BLaER1 treated with 17β-estradiol and CSF1 and Interleukin-3, amounts not matched to agents 10 nM and 100 nM (cell line): Measurements from ENCODE around the gene GPR150.

ENCODE experiments used
- H3K27ac ChIP-seq, 11 experiments: shearing (Covaris generic); formaldehyde crosslinking; 2 replicates each; pipeline ENCODE4 v1.8.1; 2022
- H3K27me3 ChIP-seq, 11 experiments: shearing (Covaris generic); formaldehyde crosslinking; 2 replicates each; pipeline ENCODE4 v1.8.1; 2022
- H3K36me3 ChIP-seq, 11 experiments: shearing (Covaris generic); formaldehyde crosslinking; 2 replicates each; pipeline ENCODE4 v1.8.1; 2022
- H3K4me1 ChIP-seq, 10 experiments: shearing (Covaris generic); formaldehyde crosslinking; 2 replicates each; pipeline ENCODE4 v1.8.1; 2022
- H3K4me2 ChIP-seq, 11 experiments: shearing (Covaris generic); formaldehyde crosslinking; 2 replicates each; pipeline ENCODE4 v1.8.1; 2022
- H3K4me3 ChIP-seq, 10 experiments: shearing (Covaris generic); formaldehyde crosslinking; 2 replicates each; pipeline ENCODE4 v1.8.1; 2022
- H3K9ac ChIP-seq, 11 experiments: shearing (Covaris generic); formaldehyde crosslinking; 2 replicates each; pipeline ENCODE4 v1.8.1; 2022
- H3K9me3 ChIP-seq, 11 experiments: shearing (Covaris generic); formaldehyde crosslinking; replicated peaks in 1 of 11; 2 replicates each; pipeline ENCODE4 v1.8.1; 2022
- H4K20me1 ChIP-seq, 11 experiments: shearing (Covaris generic); formaldehyde crosslinking; 2 replicates each; pipeline ENCODE4 v1.8.1; 2022
- Cebpa-rat ChIP-seq, 11 experiments: shearing (Covaris generic); IDR thresholded peaks; 2 replicates each; pipeline ENCODE4 v1.8.1; 2022

The GPR150 gene

DNA sequence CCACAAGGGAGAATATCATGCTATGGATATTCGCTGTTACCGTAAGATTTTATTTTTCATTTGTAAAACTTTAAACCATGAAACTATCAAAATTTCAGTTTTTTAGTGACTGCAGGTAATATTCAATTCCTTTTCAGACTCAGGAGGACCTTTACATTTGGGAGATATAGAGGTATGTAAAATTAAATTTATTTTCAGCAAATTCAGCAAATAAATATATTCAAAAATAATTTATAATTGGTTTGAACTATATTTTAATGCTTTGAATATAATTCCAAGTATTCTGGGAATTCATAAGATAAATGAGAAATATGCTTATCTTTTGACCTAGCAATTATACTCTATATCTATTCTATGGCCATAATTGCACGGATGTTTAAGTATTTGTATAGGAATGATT, 34.3 kb downstream of the GPR150 start:
- Histone ChIP-seq H3K27ac (no peak overlapping the region), H3K9me3 (no peaks in the 10 kb centered on the region), H3K9ac (no peak overlapping the region), H3K4me2 (no peak overlapping the region), H3K4me1 (peaks cover 0 to 28% (median 13%) of the 10 kb centered on the region in 10 experiments; a peak in 13 of 20 replicates), H3K27me3 (no peaks in the 10 kb centered on the region), H3K36me3 (no peaks in the 10 kb centered on the region), H4K20me1 (no peaks in the 10 kb centered on the region), H3K4me3 (no peak overlapping the region)
- TF ChIP-seq Cebpa-rat (IDR thresholded peaks at IDR 0.05) = no peak

DNA sequence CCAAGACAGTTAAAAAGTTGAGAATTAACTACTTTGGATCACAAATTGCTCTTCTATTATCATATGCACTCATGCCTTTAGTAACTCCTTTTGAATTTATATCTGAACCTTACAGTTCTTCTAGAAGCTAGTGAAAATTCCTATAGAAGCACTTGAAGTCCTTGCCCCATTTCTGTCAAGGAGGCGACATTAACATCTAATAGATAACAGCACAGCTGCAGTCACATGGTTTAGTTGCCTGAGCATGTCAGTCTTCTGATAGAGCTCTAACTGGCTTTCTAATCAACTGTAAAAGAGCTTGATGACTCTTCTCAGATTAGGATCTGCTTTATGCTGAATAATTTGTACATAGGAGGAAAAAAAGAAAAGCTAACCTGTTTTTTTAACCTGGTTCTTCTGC, 35.7 kb downstream of the GPR150 start:
- Histone ChIP-seq H3K27ac (no peak overlapping the region), H3K4me1 (peaks cover 0 to 28% (median 13%) of the 10 kb centered on the region in 10 experiments; a peak in 13 of 20 replicates), H4K20me1 (no peaks in the 10 kb centered on the region), H3K9me3 (no peaks in the 10 kb centered on the region), H3K27me3 (no peaks in the 10 kb centered on the region), H3K36me3 (no peaks in the 10 kb centered on the region), H3K4me3 (no peak overlapping the region), H3K9ac (no peak overlapping the region), H3K4me2 (peak overlapping the region in 7 of 11 experiments; percentile 16 to 65 (median 40); a peak in 12 of 22 replicates)
- TF ChIP-seq Cebpa-rat (IDR thresholded peaks at IDR 0.05) = no peak

DNA sequence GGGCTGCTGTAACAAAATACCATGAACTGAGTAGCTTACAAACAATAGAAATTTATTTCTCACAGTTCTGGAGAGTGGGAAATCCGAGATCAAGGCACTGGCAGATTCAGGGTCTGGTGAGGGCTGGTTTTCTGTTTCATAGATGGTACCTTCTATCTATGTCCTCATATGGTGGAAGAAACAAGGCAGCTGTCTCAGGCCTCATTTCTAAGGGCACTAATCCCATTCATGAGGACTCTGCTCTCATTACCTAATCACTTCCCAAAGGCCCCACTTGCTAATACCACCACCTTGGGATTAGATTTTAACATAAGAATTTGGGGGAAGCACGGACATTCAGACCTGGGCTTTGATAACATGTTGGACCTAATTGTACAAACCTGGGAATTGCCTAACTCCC, 40.2 kb downstream of the GPR150 start:
- no peaks in the 10 kb centered on the region for H4K20me1 ChIP-seq
- H3K9ac ChIP-seq = no peak overlapping the region
- no peak overlapping the region for H3K4me2 ChIP-seq
- no peak overlapping the region for H3K27ac ChIP-seq
- H3K4me3 ChIP-seq = no peak overlapping the region
- H3K4me1 ChIP-seq = peaks cover 0 to 25% (median 11%) of the 10 kb centered on the region in 10 experiments; a peak in 14 of 20 replicates
- no peaks in the 10 kb centered on the region for H3K27me3 ChIP-seq
- no peaks in the 10 kb centered on the region for H3K9me3 ChIP-seq
- no peaks in the 10 kb centered on the region for H3K36me3 ChIP-seq
- TF ChIP-seq Cebpa-rat (IDR thresholded peaks at IDR 0.05) = no peak

GRCh38 chr5:95662946-95663345, 43.1 kb downstream of the GPR150 start:
- Histone ChIP-seq H3K4me2 (no peak overlapping the region), H4K20me1 (no peaks in the 10 kb centered on the region), H3K4me1 (peaks cover 0 to 19% (median 0%) of the 10 kb centered on the region in 10 experiments; a peak in 5 of 20 replicates), H3K27me3 (no peaks in the 10 kb centered on the region), H3K9ac (no peak overlapping the region), H3K9me3 (no peaks in the 10 kb centered on the region), H3K27ac (no peak overlapping the region), H3K4me3 (no peak overlapping the region), H3K36me3 (no peaks in the 10 kb centered on the region)
- no peak for TF ChIP-seq Cebpa-rat (IDR thresholded peaks at IDR 0.05)

GRCh38 chr5:95664204-95664786, 44.4 kb downstream of the GPR150 start:
- Histone ChIP-seq H3K4me3 (no peak overlapping the region), H3K4me2 (0 out of 22 replicates have a peak overlapping the region, but pooled peaks of 1 of the 11 experiments have one; percentile 39), H3K9ac (no peak overlapping the region), H3K36me3 (no peaks in the 10 kb centered on the region), H3K9me3 (no peaks in the 10 kb centered on the region), H3K27me3 (no peaks in the 10 kb centered on the region), H3K4me1 (peaks cover 0 to 29% (median 7%) of the 10 kb centered on the region in 10 experiments; a peak in 11 of 20 replicates), H4K20me1 (no peaks in the 10 kb centered on the region), H3K27ac (0 out of 22 replicates have a peak overlapping the region, but pooled peaks of 1 of the 11 experiments have one; percentile 0)
- no peak for TF ChIP-seq Cebpa-rat (IDR thresholded peaks at IDR 0.05)

GRCh38 chr5:95667061-95667618, 47.3 kb downstream of the GPR150 start:
- H3K36me3 ChIP-seq = no peaks in the 10 kb centered on the region
- H3K4me1 ChIP-seq = peaks cover 0 to 39% (median 12%) of the 10 kb centered on the region in 10 experiments; a peak in 14 of 20 replicates
- TF ChIP-seq Cebpa-rat (IDR thresholded peaks at IDR 0.05) = no peak
- H3K9ac ChIP-seq = no peak overlapping the region
- no peaks in the 10 kb centered on the region for H4K20me1 ChIP-seq
- H3K27ac ChIP-seq = no peak overlapping the region
- H3K4me2 ChIP-seq = peak overlapping the region in 2 of 11 experiments; percentile 33 to 41; a peak in 1 of 22 replicates
- no peaks in the 10 kb centered on the region for H3K27me3 ChIP-seq
- no peak overlapping the region for H3K4me3 ChIP-seq
- no peaks in the 10 kb centered on the region for H3K9me3 ChIP-seq

- no peaks in the 10 kb centered on the region for H3K9me3 ChIP-seq
- no peaks in the 10 kb centered on the region for H3K27me3 ChIP-seq
- no peak for TF ChIP-seq Cebpa-rat (IDR thresholded peaks at IDR 0.05)
- no peaks in the 10 kb centered on the region for H3K36me3 ChIP-seq
- H3K9ac ChIP-seq = no peak overlapping the region
- peak overlapping the region in 2 of 11 experiments; percentile 28 to 33; a peak in 1 of 22 replicates for H3K4me2 ChIP-seq
- H4K20me1 ChIP-seq = no peaks in the 10 kb centered on the region
- no peak overlapping the region for H3K4me3 ChIP-seq
- H3K4me1 ChIP-seq = peaks cover 0 to 42% (median 13%) of the 10 kb centered on the region in 10 experiments; a peak in 14 of 20 replicates
- no peak overlapping the region for H3K27ac ChIP-seq
Measured at GRCh38 chr5:95667678-95668077, 47.8 kb downstream of the GPR150 start.

DNA sequence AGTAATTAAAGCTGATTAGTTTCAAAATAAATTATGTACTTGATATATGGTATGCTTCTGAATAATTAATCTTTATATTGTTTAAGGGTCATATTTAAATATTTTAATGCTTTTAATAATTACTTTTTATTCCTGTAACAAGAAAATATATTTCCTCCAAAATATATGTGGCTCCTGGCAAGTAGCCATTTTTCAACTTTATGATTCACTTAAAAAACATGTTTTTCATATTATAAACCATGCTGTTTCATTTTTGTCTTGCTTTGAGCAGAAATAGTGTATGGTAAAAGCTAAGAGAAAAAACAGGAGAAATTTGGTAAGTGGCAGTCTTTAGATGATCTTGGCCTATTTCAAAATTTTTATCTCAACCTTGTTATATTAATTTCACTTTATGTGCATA, 48.3 kb downstream of the GPR150 start:
- no peak for TF ChIP-seq Cebpa-rat (IDR thresholded peaks at IDR 0.05)
- Histone ChIP-seq H3K9me3 (no peaks in the 10 kb centered on the region), H3K4me1 (peaks cover 0 to 42% (median 17%) of the 10 kb centered on the region in 10 experiments; a peak in 15 of 20 replicates), H3K27me3 (no peaks in the 10 kb centered on the region), H3K4me2 (no peak overlapping the region; a peak in 1 of 22 replicates), H3K4me3 (no peak overlapping the region), H4K20me1 (no peaks in the 10 kb centered on the region), H3K9ac (no peak overlapping the region), H3K36me3 (no peaks in the 10 kb centered on the region), H3K27ac (no peak overlapping the region)

DNA sequence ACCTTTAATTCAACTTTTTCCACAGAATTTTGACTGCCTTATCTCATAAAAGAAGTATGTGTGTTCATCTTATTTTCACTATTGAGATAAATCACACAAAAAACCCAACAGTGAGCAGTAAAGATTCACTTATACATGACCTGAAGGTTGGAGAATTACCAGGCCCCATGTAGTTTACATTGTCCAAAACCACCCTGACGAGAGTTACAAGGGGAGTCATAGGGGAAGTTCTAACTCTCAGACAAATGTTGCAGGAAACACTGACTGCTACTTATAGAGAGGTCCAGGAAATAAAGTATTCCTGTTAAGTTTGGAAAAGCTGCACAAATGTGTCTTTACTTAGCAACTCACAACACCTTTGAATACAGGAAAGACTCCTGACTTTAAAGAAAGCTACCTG, 48.8 kb downstream of the GPR150 start:
- Histone ChIP-seq H3K9ac (no peak overlapping the region), H3K27me3 (no peaks in the 10 kb centered on the region), H4K20me1 (no peaks in the 10 kb centered on the region), H3K4me3 (no peak overlapping the region), H3K36me3 (no peaks in the 10 kb centered on the region), H3K4me2 (peak overlapping the region in 5 of 11 experiments; percentile 4 to 45 (median 27); a peak in 7 of 22 replicates), H3K9me3 (no peaks in the 10 kb centered on the region), H3K27ac (no peak overlapping the region), H3K4me1 (peaks cover 0 to 42% (median 18%) of the 10 kb centered on the region in 10 experiments; a peak in 15 of 20 replicates)
- no peak for TF ChIP-seq Cebpa-rat (IDR thresholded peaks at IDR 0.05)
